ENCODE data around the gene GNAO1.

The GNAO1 gene

GRCh38 chr16:56226845-56227525 is 35.7 kb downstream of the GNAO1 start:
- Histone ChIP-seq H2AFZ (ENCODE audit: low read length) (no peak overlapping the region), H3K36me3 (replicated peaks; ENCODE audit: insufficient read depth, low read length) (no peaks in the 10 kb centered on the region), H3F3A (ENCODE audit: insufficient read depth, low read length) (no peaks in the 10 kb centered on the region), H4K20me1 (ENCODE audit: insufficient read depth, low read length) (no peaks in the 10 kb centered on the region), H3K4me1 (ENCODE audit: low read length) (no peaks in the 10 kb centered on the region), H3K27ac (ENCODE audit: low read length) (no peak overlapping the region), H3K4me3 (ENCODE audit: low read length) (no peak overlapping the region), H3K9me2 (replicated peaks; ENCODE audit: insufficient read depth, low read length) (no peaks in the 10 kb centered on the region), H3K79me2 (ENCODE audit: low read length) (no peaks in the 10 kb centered on the region), H3K27me3 (replicated peaks; ENCODE audit: insufficient read depth, low read length) (no peaks in the 10 kb centered on the region), H3K9ac (ENCODE audit: low read length) (no peak overlapping the region), H3K4me2 (ENCODE audit: low read depth, low read length) (no peak overlapping the region), H3K9me3 (replicated peaks; ENCODE audit: insufficient read depth, low read length) (no peaks in the 10 kb centered on the region)
- DNase-seq = no peak
- TF ChIP-seq EZH2phosphoT487 (IDR thresholded peaks at IDR 0.05; ENCODE audit: low read length) (no peak), EZH2 (optimal IDR thresholded peaks at IDR 0.05; ENCODE audit: low read depth, low read length) (no peak)
- TF ChIP-seq, protein P1, sequence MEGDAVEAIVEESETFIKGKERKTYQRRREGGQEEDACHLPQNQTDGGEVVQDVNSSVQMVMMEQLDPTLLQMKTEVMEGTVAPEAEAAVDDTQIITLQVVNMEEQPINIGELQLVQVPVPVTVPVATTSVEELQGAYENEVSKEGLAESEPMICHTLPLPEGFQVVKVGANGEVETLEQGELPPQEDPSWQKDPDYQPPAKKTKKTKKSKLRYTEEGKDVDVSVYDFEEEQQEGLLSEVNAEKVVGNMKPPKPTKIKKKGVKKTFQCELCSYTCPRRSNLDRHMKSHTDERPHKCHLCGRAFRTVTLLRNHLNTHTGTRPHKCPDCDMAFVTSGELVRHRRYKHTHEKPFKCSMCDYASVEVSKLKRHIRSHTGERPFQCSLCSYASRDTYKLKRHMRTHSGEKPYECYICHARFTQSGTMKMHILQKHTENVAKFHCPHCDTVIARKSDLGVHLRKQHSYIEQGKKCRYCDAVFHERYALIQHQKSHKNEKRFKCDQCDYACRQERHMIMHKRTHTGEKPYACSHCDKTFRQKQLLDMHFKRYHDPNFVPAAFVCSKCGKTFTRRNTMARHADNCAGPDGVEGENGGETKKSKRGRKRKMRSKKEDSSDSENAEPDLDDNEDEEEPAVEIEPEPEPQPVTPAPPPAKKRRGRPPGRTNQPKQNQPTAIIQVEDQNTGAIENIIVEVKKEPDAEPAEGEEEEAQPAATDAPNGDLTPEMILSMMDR (IDR thresholded peaks at IDR 0.05; ENCODE audit: low read length) = no peak

DNA sequence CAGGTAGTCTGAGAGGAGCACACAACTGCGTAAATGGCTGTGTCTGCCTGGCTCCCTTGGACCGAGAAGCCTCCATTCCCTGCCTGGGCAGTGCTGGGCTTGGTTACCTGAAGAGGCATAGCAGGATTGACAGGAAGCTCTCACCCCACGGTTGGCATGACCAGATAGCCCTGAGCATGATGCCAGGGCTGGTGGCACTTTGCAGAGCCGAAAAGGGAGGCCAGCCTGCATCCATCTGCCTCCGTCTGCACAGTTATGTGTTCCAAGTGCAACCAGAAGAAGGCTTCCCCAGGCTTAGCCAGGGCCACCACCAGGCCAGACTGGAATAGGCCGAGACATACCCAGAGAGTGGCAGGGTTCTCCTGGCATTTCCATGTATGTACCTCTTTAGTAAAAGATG is 36.6 kb downstream of the GNAO1 start:
- Histone ChIP-seq H4K20me1 (ENCODE audit: insufficient read depth, low read length) (no peaks in the 10 kb centered on the region), H3K4me3 (ENCODE audit: low read length) (no peak overlapping the region), H3K27me3 (replicated peaks; ENCODE audit: insufficient read depth, low read length) (no peaks in the 10 kb centered on the region), H3K9me2 (replicated peaks; ENCODE audit: insufficient read depth, low read length) (no peaks in the 10 kb centered on the region), H3K27ac (ENCODE audit: low read length) (no peak overlapping the region), H2AFZ (ENCODE audit: low read length) (no peak overlapping the region), H3K79me2 (ENCODE audit: low read length) (no peaks in the 10 kb centered on the region), H3K4me2 (ENCODE audit: low read depth, low read length) (no peak overlapping the region), H3F3A (ENCODE audit: insufficient read depth, low read length) (no peaks in the 10 kb centered on the region), H3K9ac (ENCODE audit: low read length) (no peak overlapping the region), H3K4me1 (ENCODE audit: low read length) (no peaks in the 10 kb centered on the region), H3K36me3 (replicated peaks; ENCODE audit: insufficient read depth, low read length) (no peaks in the 10 kb centered on the region), H3K9me3 (replicated peaks; ENCODE audit: insufficient read depth, low read length) (no peaks in the 10 kb centered on the region)
- TF ChIP-seq, protein P1 (IDR thresholded peaks at IDR 0.05; ENCODE audit: low read length) = no peak
- TF ChIP-seq EZH2phosphoT487 (IDR thresholded peaks at IDR 0.05; ENCODE audit: low read length) = no peak
- TF ChIP-seq EZH2 (optimal IDR thresholded peaks at IDR 0.05; ENCODE audit: low read depth, low read length) = no peak
- no peak for DNase-seq

- Histone ChIP-seq H3K9me2 (replicated peaks; ENCODE audit: insufficient read depth, low read length) (no peaks in the 10 kb centered on the region), H3K27me3 (replicated peaks; ENCODE audit: insufficient read depth, low read length) (no peaks in the 10 kb centered on the region), H3K4me3 (ENCODE audit: low read length) (no peak overlapping the region), H3K27ac (ENCODE audit: low read length) (no peak overlapping the region), H3K9ac (ENCODE audit: low read length) (no peak overlapping the region), H3K9me3 (replicated peaks; ENCODE audit: insufficient read depth, low read length) (no peaks in the 10 kb centered on the region), H3K4me1 (ENCODE audit: low read length) (no peaks in the 10 kb centered on the region), H3F3A (ENCODE audit: insufficient read depth, low read length) (no peaks in the 10 kb centered on the region), H3K36me3 (replicated peaks; ENCODE audit: insufficient read depth, low read length) (no peaks in the 10 kb centered on the region), H3K79me2 (ENCODE audit: low read length) (no peaks in the 10 kb centered on the region), H2AFZ (ENCODE audit: low read length) (no peak overlapping the region), H4K20me1 (ENCODE audit: insufficient read depth, low read length) (no peaks in the 10 kb centered on the region), H3K4me2 (ENCODE audit: low read depth, low read length) (no peak overlapping the region)
- no peak for DNase-seq
- TF ChIP-seq EZH2phosphoT487 (IDR thresholded peaks at IDR 0.05; ENCODE audit: low read length) (no peak), EZH2 (optimal IDR thresholded peaks at IDR 0.05; ENCODE audit: low read depth, low read length) (no peak)
- TF ChIP-seq, protein P1 (IDR thresholded peaks at IDR 0.05; ENCODE audit: low read length) = no peak
These were observed 37.2 kb downstream of the GNAO1 start for GRCh38 chr16:56228476-56228875.

Data from MM.1S (cell line).